GM19467 (cell line): ENCODE results near the gene ELN.
"Not testable (repeated sequence)": the region's sequence is repeated elsewhere in the genome, so short reads cannot be mapped to it uniquely, and the experiment has no call there.

Source experiments
- ATAC-seq: cut with Tn5 transposase; IDR thresholded peaks from one replicate; pipeline ENCODE4 v1.9.1; 2021; ENCODE audit warnings: mild to moderate bottlenecking, moderate library complexity; ENCODE audit not compliant: unreplicated experiment

Gene ELN

GRCh38 chr7:74040791-74041520, 13.0 kb downstream of the ELN start:
- ATAC-seq: no peak

GRCh38 chr7:74042746-74043522, 15.0 kb downstream of the ELN start:
- ATAC-seq: no peak

GRCh38 chr7:74043523-74043951, 15.6 kb downstream of the ELN start:
- no peak for ATAC-seq

GRCh38 chr7:74044366-74045350, 16.7 kb downstream of the ELN start:
- ATAC-seq: no peak

GRCh38 chr7:74046581-74046980, 18.6 kb downstream of the ELN start:
- ATAC-seq: not testable (repeated sequence)

GRCh38 chr7:74047804-74048380, 19.9 kb downstream of the ELN start:
- ATAC-seq: no peak

- no peak for ATAC-seq
Observed at GRCh38 chr7:74048999-74049599, 21.1 kb downstream of the ELN start.

GRCh38 chr7:74049997-74050798, 22.2 kb downstream of the ELN start:
- no peak for ATAC-seq

GRCh38 chr7:74051193-74051592, 23.2 kb downstream of the ELN start:
- ATAC-seq: no peak

- no peak for ATAC-seq
Observed at GRCh38 chr7:74051629-74052410, 23.8 kb downstream of the ELN start.

- ATAC-seq: no peak
Observed at GRCh38 chr7:74052628-74053027, 24.7 kb downstream of the ELN start.

- ATAC-seq: no peak
Observed at GRCh38 chr7:74053589-74054186, 25.7 kb downstream of the ELN start.

- no peak for ATAC-seq
Observed at GRCh38 chr7:74056096-74056915, 28.3 kb downstream of the ELN start.

- ATAC-seq: no peak
Observed at GRCh38 chr7:74057216-74057925, 29.4 kb downstream of the ELN start.

GRCh38 chr7:74057987-74058386, 30.0 kb downstream of the ELN start:
- ATAC-seq: no peak

GRCh38 chr7:74058486-74058885, 30.5 kb downstream of the ELN start:
- ATAC-seq: no peak

- ATAC-seq: no peak
Observed at GRCh38 chr7:74059037-74059436, 31.1 kb downstream of the ELN start.
